ENCODE data around the gene MYO6.
"Not testable (repeated sequence)": the region's sequence is repeated elsewhere in the genome, so short reads cannot be mapped to it uniquely, and the experiment has no call there.

Gene MYO6

DNA sequence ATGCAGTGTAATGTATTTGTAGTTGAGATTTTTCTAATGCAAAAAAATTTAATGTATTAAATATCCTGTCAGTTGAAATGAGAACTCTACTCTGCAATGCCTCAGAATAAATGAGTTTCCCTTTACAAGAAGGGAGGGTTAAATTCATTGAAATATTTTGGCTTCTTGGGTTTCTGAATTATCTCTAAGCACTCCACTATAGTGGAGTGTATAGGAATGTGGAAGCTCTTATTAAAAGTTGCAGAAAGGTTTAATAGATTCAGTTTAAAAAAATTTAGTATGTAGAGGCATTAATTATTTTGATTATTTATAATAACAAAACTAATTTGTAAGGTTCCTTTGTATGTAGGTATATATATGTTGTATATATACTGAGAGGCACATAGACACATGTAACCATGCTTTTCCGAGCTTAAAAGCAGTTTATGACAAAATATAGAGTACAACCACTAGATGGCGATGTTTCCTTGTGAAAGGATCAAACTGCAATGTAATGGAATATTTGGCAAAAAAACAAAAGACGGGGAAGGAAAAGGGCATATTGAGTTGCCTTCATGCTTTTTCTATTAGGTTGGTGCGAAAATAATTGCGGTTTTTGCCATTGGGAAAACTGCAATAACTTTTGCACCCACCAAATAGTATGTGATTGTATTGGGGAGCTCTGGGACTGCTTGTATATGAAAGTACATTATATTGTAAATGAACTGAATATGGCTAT lies 144.2 kb downstream of the MYO6 start:
- DNase-seq (ENCODE audit: low read depth): no peak

DNA sequence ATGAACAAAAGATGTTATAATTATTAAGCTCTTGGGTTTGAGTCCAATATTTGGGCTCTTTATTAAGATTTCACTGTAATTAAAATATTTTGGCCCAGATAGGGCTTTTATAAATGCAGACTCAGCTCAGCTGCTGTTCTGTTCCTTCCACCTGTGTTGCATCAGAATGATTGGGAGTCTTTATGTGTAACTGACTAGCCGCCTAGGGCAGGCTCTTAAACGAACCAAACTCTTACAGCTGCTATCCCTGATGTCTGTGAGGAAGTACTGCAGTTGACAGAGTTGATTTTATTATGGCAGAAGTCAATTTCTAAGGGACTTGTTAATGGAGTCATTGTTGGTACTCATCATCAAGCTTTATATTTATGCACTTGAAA lies 144.7 kb downstream of the MYO6 start:
- DNase-seq (ENCODE audit: low read depth): no peak

DNA sequence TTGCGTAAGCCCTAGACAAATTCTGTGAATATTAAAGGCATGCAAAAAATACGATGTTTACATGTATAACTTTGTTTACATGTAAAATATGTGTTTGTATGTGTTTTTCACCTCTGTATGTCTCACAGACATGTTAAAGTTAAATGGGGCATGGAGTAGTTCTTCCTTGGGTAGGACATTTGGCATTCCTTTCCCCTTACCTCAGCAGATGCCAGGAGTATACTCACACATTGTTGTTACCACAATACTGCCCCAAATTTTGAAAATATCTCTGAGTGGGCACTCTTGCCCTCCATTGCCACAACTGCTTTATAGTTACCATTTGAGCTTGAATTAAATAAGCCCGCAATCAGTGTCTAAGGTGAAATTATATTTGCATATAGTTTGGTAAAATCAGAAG lies 147.5 kb downstream of the MYO6 start:
- DNase-seq (ENCODE audit: low read depth): no peak

DNA sequence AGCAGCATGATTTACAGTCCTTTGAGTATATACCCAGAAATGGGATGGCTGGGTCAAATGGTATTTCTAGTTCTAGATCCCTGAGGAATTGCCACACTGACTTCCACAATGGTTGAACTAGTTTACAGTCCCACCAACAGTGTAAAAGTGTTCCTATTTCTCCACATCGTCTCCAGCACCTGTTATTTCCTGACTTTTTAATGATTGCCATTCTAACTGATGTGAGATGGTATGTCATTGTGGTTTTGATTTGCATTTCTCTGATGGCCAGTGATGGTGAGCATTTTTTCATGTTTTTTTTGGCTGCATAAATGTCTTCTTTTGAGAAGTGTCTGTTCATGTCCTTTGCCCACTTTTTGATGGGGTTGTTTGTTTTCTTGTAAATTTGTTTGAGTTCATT lies 151.2 kb downstream of the MYO6 start:
- DNase-seq (ENCODE audit: low read depth): not testable (repeated sequence)

DNA sequence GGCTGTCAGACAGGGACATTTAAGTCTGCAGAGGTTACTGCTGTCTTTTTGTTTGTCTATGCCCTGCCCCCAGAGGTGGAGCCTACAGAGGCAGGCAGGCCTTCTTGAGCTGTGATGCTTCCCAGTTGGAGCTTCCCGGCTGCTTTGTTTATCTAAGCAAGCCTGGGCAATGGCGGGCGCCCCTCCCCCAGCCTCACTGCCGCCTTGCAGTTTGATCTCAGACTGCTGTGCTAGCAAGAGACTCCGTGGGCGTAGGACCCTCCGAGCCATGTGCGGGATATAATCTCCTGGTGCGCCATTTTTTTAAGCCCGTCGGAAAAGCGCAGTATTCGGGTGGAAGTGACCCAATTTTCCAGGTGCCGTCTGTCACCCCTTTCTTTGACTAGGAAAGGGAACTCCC lies 156.1 kb downstream of the MYO6 start:
- DNase-seq (ENCODE audit: low read depth): not testable (repeated sequence)

DNA sequence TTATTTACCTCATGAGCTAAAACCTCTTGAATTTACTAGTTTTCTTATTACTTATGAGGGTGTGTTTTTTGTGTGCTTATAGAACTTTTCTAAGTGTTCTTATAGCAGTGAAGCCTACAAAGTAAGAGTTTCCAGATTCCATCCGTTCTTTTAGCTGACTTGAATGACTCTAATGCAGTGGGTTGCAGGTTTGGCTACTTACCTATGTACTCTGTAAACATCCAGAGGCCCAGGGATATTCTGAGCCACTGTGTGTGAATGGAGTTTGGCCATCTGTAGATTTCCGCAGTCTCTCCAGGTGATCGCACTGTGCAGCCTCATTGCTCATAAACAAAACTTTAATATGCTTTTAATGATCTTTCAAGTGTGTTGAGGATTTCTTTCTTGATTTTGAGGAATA lies 157.8 kb downstream of the MYO6 start:
- no peak for DNase-seq (ENCODE audit: low read depth)

DNA sequence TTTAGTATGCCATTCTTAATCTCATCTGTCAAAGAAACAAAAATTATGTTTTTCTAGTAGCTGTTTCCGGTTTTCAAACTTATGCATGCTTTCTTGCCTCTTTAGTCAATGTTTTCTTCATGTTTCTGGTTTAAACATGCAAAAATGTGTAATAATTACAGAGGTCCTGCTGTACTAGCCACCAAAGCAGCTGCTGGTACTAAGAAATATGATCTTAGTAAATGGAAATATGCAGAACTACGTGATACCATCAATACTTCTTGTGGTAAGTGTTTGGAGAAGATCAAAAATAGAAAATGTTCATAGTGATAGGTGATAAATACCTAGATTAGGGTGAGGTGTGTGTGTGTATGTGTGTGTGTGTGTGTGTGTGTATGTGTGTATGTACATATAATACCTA lies 158.4 kb downstream of the MYO6 start:
- no peak for DNase-seq (ENCODE audit: low read depth)

DNA sequence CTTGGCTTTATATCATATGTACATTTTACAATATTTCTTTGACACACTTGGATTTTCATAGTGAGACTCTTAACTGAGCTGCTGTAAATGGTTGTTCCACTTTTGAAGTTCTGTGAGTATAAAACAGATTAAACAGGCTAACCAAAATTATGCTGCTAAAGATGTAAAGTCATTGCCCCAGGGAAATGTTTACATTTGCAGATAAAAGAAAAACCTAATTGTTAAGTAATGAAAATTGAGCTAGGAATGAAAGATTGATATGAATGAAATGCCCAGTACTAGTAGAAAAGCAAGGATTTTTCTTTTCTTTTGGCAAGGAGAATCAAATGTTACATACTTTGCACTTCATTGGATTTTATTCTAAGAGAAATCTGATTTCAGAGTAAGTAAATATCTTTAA lies 164.0 kb downstream of the MYO6 start:
- DNase-seq (ENCODE audit: low read depth): no peak

DNA sequence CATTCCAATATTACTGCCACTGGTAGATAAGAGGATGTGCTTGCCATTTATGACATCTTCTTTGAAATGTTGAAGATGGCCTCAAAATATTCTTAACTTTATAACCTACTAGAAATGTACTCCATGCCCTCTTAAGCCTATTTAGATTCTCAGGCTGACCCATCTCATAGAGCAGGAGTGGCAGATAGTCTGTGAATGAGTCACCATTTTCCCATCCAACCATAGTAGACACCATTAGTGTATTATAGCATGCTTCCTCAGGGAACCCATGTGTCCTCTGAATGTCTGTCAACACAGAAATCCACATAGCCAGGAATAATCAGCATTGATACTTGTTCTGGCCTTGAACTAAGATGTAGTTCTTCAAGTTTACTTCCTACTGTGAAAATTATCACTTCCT lies 173.2 kb downstream of the MYO6 start:
- no peak for DNase-seq (ENCODE audit: low read depth)

DNA sequence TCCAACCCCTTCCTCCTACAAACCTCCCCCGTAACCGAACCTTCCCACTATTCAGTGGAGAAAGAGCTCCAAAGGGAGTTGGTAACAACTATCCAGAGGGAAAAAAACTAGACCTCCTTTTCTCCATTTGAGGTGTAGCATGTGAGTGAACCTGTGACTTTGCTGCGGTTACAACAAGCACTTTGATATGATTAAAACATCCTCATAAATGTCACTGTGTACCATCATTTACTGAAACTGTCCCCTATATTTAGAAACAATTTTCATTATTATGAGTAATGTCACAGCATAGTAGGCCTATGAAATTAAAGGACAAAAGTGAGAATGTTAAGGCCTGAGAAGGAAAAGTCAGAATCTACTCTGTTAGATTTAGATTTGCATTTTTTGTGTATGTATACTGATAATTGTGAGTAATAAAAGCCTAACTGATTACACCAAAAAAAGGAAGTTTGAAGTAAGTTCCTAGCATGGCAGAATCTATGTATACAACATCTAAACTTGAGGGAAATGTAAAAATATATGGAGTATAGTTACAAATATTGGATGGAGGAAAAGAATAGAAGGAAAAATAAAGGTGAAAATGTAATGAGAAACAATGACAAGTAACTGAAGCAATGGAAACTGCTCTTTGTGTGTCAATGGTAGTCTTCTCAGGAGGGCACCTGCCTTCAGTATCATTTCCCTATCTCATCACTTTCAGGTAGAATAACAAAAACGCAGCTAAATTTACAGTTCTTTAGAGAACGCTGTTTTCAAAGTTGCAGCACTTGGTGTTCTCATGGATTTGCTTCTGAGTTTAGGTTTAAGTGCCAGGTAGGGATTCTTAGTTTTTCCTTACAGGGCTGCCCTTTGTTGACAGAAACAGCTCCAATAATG lies 177.5 kb downstream of the MYO6 start:
- no peak for DNase-seq (ENCODE audit: low read depth)

DNA sequence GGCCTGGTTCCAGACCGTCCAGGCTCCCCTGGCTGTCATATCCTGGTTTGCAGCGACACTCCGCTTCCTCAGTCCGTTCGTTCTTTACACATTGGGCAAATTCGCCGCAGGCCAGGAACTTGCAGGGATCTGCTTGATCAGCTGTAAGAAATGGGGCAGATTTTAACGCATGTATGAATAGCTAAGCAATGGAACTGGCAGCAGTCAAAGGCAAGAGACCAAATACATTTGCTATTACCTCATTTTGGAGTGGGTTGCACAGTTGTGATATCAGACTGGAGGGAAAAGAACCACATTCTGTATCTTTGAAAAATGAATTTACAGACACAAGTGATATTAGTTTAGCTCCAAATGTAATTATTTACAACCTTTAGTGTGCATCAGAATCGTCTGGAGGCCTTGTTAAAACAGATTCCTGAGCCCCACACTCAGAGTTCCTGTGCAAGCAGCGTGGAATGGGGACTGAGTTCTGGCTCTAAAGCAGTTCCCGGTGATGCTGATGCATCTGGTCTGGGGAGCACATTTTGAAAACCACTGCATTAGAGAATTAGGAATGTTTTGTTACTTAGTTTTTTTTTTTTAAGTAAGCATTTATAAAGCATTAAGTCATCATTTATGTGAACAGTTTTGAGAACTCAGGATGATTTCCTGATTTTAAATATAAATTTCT lies 182.1 kb downstream of the MYO6 start:
- no peak for DNase-seq (ENCODE audit: low read depth)

DNA sequence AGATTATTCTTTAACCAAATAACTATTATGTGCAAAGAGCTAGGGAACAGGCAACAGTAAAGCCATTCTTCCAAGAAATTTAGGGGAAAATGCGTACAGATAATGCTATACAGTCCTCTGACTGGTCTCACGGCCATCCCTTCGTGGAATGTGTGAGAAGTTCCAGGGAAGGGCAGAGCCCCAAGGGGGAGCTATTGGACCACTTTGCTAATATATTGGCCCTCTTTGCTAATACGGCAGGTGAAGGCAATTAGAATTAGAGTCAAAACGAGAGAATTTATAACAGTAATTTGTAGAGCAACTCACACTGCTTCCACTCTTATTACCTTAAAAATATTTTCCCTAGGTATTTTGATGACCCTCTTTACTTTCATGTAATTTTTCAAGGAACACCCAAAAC lies 183.0 kb downstream of the MYO6 start:
- no peak for DNase-seq (ENCODE audit: low read depth)

DNA sequence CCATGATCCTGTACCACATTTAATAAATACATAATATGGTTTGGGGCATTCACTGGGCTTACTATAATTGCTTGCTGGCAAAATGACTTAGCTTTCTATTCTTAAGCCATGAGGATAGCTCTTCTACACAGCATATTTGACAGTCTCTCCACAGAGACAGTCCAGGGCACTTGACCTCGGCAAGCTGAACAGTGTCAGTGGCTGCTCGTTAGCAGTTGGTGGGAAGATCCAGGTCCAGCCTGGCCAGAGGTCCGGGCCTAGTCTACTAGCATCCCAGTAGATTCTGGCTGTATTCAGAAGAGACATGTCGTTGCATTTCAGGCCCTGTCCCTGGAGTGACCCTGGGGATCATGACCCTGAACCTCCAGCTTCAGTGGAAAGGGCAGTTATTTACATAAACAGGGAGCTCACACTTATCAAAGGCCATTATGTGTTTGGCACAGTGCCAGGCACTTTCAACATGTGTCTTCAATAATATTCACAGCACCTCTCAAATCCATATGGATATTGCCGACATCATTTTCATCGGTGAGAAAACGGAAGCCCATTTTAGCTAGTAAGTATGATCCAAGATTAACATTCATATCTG lies 184.4 kb downstream of the MYO6 start:
- no peak for DNase-seq (ENCODE audit: low read depth)

DNA sequence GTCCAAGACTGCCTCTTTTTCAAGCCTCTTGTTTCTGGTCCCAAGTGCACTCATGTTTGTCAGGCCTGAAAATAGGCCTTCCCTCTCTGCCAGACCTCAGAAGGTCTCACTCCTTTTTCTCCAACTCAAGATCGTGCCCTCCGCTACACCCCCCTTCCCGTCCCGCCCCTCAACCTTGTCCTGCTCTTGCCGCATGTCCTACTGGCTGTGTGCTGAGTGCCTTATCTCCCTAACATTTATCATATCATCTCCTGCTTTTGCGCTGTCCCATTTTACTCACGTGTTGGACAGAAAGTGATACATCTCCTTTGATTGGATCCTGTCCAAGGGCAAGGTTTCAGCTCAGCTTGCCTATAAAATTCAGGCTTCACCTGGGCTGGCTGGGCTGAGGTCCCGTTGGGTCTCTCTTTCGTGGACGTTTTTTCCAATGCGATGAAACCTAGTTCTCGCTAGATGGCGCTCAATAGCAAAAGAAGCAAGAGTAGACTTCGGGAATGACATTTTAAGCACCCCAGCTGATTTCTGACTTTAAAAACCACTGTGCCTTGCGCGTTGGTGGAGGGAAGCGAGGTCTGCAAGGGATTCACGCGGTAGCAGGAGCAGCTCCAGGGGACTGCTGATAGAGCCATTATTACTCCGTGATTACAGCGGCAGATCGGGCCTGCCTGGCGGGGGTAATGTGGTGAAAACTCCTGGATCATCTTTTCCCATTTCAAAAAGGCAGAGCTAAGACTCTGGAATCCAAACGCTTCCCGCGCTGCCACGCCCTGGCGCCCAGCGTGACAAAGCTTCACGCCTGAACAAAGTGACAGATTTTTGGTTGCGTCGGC lies 185.8 kb downstream of the MYO6 start:
- DNase-seq (ENCODE audit: low read depth): no peak

DNA sequence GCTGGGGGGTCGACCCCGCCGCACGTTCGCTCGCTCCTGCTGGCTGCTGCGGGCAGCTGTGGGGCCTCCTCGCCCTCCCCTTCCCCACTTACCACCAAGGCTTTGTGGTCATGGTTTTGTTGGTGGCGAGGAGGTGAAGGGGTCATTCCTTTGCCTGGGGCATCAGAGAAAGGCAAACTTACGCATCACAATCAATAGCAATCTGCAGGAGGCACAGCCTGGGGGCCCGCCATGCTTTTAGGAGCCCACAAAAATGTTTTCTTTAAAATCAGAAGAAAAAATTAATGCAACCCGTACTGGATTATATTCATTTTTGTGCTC lies 186.4 kb downstream of the MYO6 start:
- DNase-seq (ENCODE audit: low read depth): no peak

DNA sequence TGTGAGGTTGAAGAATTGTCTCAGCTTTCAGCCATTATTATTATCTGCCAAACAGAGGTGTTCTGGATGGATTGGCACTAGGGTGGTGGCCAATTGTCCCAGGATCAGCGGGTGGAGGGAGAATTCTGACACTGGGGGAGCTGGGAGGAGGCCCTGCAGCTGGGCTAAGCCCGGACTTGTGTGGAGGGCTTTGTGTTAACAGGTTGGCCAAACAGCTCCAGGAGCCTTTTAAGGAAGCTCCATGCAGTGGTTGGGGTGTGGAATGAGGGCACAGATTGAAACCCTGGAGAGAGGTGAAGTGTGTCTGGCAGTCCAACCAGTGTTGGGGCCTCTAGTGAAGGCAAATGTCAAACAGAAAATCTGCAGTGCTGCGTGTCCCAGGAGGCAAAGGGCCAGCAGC lies 187.6 kb downstream of the MYO6 start:
- DNase-seq (ENCODE audit: low read depth): no peak

DNA sequence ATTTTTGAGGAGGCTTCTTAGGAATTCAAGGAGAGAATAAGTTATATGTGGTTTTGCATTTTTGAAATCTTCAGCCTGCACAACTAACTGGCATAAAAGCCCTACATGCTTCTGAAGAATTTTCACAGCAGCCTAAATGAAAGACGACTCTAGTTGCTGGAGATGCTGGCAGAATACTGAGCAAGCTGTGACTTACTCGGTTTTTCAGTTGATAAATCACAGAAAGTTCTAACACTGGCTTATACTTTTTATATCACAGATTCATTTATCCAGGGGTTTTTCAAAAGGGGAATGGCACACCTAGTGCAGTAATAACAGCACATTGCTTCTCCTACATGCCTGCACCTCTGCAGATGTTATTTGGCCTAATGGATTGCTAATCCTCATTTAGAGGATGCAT lies 188.8 kb downstream of the MYO6 start:
- no peak for DNase-seq (ENCODE audit: low read depth)

DNA sequence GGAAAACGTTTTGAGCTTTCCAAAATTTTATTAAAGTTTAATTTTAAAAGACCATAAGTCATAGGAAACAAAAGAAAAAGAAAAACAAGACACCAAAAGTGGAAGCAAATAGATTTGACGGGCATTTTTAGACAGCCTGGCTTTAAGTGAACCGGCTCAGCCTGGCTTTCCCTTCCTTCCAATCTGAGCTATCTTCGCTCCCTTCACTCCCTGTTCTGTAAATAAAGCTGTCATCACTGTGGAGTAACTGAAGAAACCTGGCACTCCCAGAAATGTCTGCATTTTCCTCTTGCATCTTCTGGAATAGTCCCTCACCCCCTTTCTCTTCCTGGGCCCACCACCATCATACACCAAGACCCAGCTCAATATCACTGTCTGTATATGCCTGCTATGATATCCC lies 191.5 kb downstream of the MYO6 start:
- DNase-seq (ENCODE audit: low read depth): no peak

DNA sequence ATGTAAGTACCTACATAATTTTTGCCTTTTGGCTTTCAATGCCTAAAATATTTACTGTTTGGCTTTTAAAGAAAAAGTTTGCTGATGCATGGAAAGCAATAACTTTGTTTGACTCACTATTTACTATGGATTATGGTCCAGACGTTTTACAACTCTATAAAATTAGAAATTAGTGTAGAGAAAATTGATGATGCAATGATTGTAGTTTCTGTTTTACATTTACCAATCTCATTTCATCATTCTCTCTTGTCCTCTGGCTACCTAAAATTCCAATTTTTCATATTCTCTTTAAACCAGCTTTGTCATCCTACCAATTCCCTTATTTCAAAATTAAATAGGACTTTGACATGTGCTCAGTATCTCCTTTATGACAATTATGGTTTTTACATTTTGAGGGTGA lies 192.5 kb downstream of the MYO6 start:
- DNase-seq (ENCODE audit: low read depth): no peak

DNA sequence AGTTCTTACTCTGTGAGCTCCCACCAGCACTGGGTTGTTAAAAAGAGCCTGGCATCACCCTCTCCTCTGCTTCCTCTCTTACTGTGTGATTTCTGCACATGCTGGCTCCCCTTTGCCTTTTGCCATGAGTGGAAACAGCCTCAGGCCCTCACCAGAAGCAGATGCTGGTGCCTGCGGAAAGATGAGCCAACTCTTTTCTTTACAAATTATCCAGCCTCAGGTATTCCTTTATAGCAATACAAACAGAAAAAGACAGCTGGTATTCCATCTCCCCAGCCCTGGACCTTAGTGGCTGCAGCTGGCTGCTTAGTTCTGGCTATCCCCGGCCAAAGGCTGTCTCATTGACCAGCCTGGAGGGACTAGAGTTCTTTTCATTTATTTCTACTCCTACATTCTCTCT lies 194.3 kb downstream of the MYO6 start:
- no peak for DNase-seq (ENCODE audit: low read depth)

DNA sequence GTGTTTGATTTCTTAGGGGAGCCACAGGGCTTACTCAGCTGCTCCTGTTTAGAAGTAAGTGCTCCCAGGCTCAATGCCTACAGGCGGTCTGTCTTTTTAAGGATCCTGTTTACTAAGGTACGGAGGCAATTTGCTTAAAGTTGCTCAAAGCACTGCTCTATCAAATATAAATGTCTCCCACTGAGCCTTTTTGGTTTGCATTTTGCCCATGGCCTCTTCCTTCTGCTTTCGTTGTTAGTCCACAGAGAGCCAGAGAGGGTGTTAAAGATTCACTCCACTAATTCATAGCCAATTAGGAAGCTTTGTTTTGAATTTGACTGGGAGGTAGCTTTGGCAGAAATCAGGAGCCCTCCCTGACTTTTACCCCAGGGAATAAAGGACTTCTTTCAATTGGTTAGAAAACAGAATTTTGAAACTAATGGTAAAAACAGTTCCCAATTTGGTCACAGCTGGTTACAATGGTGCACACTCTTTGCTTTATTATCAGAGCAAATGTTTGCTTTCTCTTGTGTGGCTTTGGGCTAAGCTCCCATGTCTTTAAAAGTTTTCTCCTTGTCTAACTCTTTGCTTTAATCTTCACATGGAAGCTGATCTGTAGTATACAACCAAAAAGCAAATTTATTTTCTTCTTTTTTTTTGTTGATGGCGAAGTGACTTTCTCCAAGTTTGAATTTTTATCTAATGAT lies 197.2 kb downstream of the MYO6 start:
- DNase-seq (ENCODE audit: low read depth): no peak

Data from stimulated activated CD8-positive, alpha-beta memory T cell treated with anti-CD3 and anti-CD28 coated beads, Interleukin-15, amount 100 ng/mL, for 1 hour (primary cell).